MM.1S (cell line): ENCODE data around the gene MYO1E.

Experiments used
- EZH2 ChIP-seq: fragments of 300-600 bp; sonication (generic); optimal IDR thresholded peaks from 2 replicates; pipeline ENCODE3; 2017; ENCODE audit warnings: low read depth, mild to moderate bottlenecking, antibody characterized with exemption, low read length, mixed read lengths
- EZH2phosphoT487 ChIP-seq: fragments of 300-600 bp; sonication (generic); IDR thresholded peaks from 2 replicates; pipeline ENCODE4 v1.6.1; 2018; ENCODE audit warnings: antibody characterized with exemption, low read length
- TF ChIP-seq, protein P1 (sequence below): fragments of 300-600 bp; sonication (generic); IDR thresholded peaks from 2 replicates; pipeline ENCODE4 v1.5.1; 2016; ENCODE audit warnings: antibody characterized with exemption, low read length, mixed read lengths

DNA sequence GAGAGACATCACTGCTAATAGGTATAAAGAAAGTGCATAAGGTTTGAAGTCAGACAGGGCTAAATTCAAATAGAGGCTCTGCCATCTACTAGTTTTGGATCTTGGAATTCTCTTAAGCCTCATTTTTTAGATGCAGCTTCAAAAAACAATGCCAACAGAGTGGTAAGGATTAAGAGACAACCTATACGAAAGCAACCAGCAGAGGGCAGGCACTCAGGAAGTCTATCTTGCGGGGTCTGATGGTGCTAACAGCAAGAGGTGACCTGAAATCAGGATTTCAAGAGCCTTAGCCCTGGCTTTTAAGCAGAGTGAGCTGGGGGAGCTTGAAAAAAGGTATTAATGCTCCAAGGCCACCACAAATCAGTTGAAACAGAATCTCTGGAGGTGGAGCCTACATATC lies 125.3 kb downstream of the MYO1E start:
- TF ChIP-seq, protein P1, sequence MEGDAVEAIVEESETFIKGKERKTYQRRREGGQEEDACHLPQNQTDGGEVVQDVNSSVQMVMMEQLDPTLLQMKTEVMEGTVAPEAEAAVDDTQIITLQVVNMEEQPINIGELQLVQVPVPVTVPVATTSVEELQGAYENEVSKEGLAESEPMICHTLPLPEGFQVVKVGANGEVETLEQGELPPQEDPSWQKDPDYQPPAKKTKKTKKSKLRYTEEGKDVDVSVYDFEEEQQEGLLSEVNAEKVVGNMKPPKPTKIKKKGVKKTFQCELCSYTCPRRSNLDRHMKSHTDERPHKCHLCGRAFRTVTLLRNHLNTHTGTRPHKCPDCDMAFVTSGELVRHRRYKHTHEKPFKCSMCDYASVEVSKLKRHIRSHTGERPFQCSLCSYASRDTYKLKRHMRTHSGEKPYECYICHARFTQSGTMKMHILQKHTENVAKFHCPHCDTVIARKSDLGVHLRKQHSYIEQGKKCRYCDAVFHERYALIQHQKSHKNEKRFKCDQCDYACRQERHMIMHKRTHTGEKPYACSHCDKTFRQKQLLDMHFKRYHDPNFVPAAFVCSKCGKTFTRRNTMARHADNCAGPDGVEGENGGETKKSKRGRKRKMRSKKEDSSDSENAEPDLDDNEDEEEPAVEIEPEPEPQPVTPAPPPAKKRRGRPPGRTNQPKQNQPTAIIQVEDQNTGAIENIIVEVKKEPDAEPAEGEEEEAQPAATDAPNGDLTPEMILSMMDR = peak; percentile 62
- TF ChIP-seq EZH2 (no peak), EZH2phosphoT487 (no peak)
